Embryonic facial prominence (tissue), 1 donor: ENCODE measurements around the gene FBXL7.

Experiments
- DNase-seq: peaks from one replicate; pipeline ENCODE4 v3.0.0-alpha.2; 2016; ENCODE audit errors: extremely low spot score

The FBXL7 gene

DNA sequence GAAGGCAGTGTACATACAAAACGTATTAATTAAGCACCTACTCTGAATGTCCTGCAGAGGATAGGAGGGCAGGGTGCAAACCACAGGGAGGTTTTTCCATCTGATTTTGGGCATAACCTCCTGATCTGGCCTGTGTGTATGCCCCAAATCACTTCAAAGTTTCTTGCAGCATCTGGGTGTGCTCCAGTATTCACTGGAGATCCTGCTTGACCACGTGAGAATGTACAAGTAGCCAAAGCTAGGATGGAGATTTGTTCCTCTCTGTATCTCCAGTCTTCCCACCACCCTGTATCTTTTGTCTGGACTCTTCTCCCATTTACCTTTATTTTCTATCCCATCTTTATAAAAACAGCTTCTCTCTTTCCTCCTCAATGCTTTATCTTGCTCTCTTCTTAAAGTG is 207.7 kb downstream of the FBXL7 start:
- DNase-seq: no peak

DNA sequence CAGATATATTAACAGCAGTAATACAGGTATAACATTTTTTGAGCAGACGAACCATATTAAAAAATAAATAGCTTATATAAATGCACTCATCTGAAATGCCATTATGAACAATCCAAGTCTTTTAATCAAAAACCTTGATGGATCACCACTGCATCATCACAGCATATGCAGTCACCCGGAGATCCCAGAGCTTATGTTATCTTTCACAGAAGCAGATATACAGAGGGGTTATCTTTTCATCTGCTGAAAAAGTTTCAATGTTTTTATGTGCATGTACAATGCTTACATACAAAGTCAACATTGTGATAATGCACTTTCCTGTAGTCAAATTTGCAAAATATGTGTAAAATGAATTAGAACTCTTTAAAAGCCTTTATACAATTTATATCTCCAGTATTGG is 211.9 kb downstream of the FBXL7 start:
- DNase-seq: no peak

DNA sequence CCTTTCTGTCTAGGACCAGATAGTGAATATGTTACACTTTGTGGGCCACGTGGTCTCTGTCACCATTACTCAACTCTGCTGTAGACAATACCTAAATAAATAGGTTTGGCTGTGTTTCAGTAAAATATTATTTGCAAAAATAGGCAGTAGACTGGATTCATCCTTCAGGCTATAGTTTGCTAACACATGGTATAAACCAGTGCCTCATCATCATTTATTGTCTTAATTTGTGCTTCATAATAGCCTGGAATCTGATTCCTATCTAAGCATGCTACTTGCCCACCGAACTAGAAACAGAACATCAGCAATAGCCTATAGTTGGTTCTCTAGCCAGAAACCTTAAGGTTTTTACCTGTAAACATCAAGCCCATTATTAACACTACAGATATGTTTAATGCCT is 215.6 kb downstream of the FBXL7 start:
- DNase-seq: no peak

DNA sequence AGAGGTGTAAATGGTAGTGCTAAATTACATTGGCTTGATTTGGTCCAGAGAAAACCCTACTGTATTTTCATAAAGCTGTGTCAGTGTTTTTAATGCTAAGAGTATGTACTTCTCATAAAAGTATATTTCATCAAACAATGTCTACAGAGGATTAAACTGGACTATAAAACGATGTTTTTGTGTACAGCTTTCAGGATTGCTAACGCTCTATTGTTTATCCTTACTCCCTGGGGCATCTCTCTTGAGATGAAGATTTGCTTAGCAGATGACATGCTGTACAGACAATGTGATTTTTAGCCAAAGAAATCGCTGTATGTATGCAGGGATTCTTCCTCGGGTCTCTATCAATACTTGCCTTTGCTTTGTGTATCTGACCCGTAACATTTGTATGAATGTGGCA is 216.0 kb downstream of the FBXL7 start:
- no peak for DNase-seq

DNA sequence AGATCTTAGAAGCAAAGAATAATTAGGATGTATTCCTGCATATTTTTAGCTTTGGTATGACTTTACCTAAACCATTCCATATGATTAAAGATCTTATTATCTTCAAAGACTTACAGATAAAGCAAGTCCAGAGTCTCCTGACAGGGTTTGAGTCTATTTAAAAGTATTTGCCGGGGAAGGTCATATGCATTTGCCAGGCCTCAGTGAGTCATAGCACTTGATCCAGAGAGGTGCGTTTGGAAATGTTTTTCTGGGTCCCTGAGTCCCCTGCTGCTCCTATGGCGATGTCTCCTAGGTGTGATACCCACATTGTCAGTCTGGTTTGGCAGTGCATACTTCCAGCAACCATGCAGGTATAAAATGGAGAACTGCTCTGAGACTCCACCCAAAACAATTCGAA is 217.0 kb downstream of the FBXL7 start:
- DNase-seq: no peak

DNA sequence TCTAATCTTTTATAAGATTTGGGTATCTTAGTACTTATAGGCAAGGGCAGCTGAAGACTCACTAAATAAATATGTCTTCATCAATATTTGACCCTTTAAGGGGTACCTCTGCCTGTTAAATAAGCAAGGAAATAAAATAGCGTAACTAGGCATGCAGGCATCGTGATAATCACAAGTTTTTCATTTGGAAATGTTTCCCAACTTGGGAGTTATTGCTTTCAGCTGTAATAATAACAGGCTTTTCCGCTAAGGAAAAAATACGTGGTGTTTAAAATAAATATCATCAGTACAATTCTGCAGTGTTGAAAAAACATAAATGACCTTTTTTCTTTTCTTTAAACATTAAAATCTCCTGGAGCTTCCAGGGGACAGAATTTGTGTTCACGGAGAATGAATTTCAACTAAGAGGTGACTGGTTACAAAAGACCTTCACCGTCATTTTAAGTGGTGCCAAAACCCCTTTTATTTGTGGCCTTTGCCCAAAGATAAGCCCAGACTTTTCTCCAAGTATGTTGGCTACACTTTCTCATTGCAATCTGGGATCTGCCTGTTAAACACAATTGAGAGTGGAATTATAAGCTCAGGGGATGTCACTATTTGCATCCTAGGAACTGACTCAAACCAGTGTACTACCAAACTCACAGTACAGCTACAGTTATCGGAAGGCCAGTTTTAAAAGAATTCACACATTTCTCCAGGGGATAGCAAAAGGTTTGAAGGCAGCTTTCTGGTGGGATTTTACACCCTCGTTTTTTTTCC is 218.6 kb downstream of the FBXL7 start:
- no peak for DNase-seq

DNA sequence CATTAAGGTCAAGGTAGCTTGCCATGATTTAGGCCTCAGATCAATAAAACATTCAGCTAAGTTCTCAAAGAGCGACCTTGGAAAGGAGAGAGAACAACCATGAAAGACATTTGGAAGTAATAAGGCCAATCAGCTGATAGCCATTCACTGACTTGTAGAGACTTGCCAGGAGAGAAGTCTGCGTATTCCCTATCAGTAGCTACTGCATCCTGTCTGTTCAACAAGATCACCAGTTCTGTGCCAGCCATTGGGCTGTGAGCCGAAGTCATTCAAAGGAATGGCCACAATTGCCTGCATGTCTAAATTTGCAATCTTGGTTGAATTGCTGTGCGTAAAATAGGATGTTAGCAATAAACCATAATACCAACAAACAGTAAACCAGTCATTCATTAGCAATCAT is 219.8 kb downstream of the FBXL7 start:
- no peak for DNase-seq

DNA sequence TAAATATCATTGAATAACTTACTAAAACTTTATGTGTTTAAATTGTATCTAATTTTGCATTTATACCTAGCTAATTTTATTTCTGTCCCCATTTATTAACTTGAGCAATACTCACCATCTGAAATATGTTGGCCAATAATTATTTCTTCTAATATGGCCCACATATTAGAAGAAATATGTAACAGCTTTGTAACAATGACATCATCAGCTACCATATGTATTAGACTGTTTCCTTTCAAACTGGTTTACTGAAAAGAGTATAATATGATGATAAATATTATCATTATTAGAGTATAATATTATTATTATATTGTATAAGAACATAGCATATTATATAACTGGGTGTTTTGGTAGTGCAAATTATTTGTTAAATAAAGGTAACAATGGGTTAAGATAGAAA is 220.5 kb downstream of the FBXL7 start:
- no peak for DNase-seq

DNA sequence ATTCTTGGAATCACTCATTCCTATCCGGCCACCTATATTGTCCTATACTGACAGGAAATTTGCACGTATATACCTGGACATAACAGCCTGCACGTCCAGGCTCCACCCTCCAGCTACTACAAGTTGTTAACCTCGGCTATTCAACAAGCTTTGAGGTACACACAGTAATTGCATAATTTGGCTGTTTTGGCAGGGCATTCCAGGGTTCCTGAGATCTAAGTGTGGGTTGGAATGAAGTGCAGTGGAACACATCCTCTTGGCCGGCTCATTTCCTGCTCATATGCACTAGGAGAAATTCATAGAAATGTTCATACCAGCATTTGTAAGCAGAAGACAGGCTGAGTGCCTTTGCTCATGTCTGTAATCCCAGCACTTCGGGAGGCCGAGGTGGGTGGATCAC is 222.3 kb downstream of the FBXL7 start:
- DNase-seq: no peak

DNA sequence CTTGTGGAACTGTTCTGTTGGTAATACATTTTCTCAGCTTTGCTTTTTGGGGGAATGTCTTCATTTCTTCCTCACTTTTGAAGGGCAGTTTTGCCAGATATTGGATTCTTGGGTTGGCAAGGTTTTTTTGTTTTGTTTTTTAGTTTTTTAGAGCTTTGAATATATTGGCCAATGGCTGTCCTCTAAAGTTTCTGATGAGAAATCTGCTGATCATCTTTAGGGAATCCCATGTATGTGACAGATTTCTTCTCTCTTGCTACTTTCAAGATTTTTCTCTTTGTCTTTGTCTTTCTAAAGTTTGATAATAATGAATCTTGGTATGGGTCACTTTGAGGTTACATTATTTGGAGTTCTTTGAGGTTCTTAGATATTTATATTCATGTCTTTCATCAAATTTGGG is 227.4 kb downstream of the FBXL7 start:
- DNase-seq: no peak

DNA sequence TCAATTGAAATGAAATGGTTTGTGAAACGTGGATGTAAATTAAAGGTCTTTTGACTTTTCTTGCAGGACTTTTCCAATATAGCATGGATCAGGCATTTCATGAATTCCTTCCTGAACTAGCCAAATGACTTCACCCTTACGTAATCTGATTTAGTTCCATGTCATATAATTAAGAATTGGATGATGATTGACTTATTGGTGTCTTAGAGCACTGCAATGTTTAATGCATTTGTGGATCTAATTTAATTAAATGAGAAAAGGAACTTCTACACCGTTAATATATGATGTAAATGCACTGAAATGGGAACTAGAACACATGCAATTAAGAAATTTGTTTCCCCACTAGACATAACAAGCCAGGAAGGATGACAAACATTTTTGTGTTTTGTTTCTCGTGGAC is 228.8 kb downstream of the FBXL7 start:
- DNase-seq: no peak

DNA sequence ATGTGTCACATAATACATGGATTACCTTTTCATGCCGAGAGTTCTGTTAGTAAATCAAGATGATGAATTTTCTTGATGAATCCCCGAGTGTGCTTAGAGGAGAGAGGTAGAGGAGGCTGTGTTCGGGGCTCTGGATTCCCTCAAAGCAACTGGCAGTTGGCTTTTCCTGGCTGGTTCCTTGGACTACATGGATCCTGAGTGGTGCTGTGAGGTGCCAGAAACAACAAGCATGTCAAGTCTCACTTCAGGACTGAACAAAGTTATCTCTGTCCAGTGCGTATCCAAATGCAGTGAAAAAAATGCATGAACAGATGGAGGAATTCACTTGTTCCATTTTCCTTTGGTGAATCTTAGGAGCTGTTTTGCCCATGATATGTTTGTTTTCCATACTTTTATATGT is 231.7 kb downstream of the FBXL7 start:
- no peak for DNase-seq

DNA sequence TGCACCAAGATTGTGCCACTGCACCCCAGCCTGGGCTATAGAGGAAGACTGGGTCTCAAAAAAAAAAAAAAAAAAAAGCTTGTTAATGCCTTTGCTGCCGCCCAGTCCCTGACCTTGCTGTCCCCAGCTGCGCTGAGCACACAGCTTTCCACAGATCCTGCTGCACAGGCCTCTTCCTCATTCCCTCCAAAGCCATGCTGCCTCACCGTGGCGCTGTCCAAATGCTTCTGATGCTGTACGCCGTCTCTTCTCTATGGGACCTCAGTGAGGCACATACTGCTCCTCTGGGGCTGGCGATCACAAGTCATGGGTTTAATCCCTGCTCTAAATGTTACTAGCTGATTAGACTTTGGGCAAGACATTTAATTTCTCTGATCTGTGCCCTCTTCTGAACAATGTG is 234.1 kb downstream of the FBXL7 start:
- no peak for DNase-seq

DNA sequence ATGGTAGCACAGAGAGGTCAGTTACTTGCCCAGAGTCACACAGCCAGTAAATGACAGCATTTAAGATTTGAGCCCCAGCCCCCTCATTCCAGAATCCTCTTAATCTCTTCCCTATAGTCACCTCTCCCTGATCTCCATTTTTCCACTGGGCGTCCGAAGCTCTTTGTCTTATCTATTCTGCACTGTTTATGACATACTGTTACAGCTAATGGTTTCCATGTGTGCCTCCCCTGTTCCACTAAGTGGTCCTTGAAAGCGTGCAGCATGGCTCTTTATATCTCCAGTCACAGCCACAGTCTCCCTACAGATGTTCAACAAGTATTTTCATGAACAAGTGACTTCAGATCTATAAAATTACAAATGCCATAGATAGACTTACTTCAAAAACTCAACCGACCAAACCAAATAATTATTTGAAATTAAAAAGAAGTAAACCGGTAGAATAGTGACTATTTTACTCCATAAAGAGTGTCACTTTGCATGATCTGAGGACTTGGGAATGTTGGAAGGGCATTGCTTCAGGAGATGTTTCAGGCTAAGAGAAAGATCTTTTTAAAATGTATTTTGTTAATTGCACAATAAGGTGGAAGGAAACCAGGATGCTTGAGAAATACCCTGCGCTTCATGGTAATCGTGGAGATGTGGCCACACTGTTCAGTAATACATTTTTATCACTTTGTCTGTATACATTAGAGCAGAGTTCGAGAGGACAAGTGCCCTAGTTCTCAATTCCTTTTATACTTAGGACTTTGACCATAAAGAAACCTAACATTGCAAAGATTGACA is 237.2 kb downstream of the FBXL7 start:
- no peak for DNase-seq

DNA sequence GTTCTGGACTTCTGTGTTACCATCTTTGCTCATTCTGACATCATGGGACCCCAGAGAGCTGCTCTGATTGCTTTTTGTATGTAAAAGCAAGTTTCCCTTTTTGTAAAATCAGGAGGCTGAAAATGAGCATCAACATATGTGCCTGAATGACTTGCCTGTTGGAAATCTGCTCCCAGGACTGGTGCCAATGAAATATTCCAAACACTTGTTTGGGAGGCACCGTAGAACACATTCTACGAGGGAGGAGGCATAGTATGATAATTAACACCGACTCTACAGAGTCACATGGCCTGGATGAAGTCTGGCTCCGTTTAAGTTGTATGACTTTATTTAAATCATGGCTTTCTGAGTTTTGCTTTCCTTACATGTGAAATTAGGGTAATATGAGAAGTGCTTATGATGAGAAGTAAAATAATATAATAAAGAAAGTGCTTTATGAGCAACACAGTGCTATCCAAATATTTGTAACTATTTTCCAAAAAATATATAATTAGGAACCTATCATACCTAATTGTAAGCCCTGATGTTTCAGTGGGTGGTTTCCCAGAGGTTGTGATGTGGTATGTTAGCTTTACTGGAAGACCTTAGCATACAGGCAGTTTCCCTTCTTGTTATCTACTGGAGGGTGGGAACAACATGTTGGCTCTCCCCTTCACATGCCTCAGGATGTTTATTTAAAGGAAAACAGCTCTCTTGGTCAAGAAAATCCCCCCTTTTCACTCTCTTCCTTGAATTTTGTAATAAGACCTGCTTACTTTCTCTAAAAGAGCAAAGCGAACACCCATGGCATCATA is 238.1 kb downstream of the FBXL7 start:
- DNase-seq: peak; percentile 52

DNA sequence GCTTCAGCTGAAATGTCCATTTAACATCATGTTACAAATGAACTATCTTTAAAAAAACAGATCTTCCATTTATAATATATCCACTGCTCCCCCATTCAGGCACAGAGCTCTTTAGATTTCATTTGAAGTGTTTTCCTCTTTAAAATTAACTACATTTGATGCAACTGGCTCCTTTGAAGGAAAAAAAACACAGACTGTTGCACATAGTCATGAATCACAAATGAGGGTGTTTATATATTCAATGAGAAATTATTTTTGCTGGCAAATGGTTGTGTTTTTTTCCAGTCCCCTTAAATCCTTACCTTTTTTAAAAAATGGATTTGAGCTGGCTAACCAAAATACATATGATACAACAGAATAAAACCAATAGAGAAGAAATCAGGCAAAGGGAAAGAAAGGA is 240.4 kb downstream of the FBXL7 start:
- no peak for DNase-seq

DNA sequence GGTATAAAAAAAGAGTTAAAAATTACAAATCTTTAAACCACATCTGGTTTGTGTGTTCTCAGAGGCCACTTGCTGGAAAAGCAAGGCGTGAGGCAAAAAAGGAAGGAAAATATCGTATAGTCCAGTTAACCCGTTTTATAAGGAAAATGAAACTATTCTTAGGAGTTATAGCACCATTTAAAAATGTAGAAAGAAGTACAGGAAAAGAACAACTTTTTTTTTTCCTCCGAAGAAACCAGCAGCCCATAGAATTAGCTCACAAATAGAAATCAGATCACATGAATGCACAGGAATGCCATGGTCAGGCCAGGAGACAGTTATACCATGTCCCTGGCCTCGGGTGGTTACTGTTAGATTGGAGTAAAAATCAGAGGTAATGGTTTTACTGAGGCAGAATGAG is 241.6 kb downstream of the FBXL7 start:
- DNase-seq: no peak

DNA sequence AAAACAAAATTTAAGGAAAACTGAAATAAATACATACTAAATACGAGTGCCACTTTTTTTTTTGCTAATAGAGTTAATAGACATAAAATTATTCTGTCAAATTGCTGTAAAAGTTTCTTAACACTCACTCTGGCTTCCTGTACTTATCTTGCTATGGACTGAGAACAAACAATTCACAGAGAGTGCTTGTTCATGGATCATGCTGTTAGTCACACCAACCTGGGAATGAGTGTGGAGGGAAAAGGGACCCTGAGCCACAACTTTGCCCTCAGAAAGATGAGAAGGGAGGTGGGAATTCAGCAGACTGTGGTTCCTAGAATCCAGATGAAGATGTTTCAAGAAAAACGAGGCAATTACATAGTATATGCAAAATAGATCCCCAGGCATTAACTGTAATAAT is 246.9 kb downstream of the FBXL7 start:
- DNase-seq: no peak

DNA sequence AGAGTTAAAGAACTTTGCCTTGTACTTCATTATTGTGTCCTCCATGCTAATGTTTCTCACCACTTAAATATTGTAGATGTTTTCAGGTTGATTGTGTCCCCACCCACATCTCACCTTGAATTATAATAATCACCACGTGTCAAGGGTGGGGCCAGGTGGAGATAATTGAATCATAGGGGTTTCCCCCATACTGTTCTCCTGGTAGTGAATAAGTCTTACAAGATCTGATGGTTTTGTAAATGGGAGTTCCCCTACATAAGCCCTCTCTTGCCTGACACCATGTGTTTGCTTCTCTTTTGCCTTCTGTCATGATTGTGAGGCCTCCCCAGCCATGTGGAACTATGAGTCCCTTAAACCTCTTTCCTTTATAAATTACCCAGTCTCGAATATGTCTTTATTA is 248.3 kb downstream of the FBXL7 start:
- DNase-seq: no peak

DNA sequence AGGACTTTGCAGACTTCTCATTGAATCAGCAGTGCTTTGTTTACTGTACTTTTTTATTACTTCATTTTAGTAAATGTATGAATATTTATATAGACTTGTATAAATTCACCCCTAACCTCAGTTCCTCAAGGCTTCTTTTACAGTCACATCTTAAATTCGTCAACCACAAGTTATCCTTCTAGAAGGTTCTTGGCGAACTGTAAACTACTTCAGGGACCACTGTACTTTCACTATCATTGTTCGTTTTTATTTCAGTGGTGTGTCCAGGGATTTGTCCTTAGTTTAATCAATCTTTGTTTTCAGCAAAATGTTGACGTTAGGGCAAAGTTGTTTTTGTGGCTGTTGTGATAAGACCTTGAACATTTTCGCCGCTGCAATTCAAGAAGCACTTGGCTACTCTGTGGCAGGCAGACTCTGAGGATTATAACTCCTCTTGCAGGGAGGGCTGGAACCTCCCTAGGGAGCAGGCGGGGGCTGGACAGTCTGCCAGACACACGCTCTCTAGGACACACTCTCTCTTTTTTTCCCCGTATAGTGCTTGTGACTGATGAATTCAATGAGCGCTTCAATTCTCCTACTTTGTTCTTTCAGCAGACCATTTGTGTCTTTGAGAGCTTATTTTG is 252.8 kb downstream of the FBXL7 start:
- no peak for DNase-seq

DNA sequence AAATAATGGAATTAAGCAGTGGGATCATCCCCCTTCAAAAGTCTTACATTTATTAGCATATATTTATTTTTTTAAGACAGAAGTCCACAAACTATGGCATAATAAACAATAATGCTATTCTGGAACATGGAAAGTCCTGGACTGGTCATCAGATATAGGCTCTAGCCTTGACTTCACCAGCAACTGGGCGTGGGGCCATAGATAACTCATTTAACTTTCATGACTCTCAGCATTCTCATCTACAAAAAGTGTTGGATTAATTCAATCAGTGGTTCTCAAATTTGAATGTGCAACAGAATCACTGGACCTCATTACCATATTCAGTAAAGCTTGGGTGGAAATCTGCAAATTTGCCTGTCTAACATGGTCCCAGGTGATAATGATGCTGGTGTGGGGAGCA is 253.8 kb downstream of the FBXL7 start:
- no peak for DNase-seq

DNA sequence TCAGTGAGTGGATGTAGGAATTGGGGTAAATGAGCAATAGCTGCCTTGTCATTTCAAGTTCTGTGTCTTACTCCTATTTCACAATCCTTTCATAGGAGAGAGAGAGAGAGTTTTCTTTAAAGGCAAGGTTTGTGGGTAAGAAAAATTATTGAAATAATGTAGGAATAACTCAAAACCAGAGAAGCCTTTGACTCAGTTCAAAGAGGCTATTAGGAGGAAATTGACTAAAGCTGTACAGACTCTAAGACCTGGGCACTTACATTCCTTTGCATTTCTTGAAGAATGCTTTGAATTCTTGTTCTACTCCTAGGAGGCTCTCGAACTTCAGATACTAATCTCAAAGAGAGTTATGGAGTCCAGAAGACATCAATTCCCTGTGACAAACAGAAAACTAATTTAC is 257.1 kb downstream of the FBXL7 start:
- no peak for DNase-seq
